ENCODE data around the gene CPXM1.
"Not testable (repeated sequence)": the region's sequence is repeated elsewhere in the genome, so short reads cannot be mapped to it uniquely, and the experiment has no call there.

CPXM1 gene

DNA sequence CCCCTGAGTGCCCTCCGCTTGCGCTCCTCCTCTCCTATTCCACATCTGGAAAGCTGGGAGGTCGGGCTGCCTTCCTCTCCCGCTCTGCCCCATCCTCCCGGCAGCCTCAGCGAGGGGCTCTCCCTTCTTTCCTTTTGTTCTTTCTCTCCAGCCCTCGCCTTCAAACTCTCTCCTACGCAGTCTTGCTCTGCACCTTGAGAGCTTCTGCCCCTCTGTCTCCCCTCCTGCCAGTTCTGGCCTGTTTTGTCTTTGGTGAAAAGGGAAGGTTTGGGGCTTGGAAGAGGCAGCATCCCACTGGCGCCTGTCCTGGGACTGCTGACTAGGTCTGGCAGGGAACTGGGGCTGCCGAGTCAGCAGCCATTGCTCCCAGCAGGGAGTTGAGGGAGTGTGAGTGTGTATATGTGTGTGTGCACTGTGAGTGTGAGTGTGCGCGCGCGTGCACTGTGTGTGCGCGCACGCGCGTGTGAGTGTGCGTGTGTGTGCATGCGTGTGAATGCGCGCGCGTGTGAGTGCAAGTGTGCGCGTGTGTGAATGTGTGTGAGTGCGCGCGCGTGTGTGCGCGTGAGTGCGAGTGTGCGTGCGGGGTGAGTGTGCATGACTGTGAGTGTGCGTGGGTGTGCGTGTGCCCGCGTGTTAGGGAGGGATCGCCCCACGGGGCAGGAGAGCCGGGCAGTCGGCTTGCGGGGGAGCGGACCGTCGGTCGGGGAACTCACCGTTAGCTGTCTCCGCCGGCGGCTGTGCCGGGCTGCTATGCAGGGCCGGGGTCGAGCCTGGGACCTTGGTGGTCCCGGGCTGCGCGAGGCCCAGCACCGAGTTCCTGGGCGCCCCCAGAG lies 523 bp downstream of the CPXM1 start:
- DNase-seq, result no peak

GRCh38 chr20:2799271-2799670 lies 1.2 kb downstream of the CPXM1 start:
- DNase-seq, result no peak

- no peak for DNase-seq
Measured at GRCh38 chr20:2798814-2799213, 1.6 kb downstream of the CPXM1 start.

GRCh38 chr20:2798095-2798805 lies 2.2 kb downstream of the CPXM1 start:
- DNase-seq, result no peak

- no peak for DNase-seq
Measured at GRCh38 chr20:2797136-2797983, 3.1 kb downstream of the CPXM1 start.

GRCh38 chr20:2796011-2796660 lies 4.3 kb downstream of the CPXM1 start:
- no peak for DNase-seq

DNA sequence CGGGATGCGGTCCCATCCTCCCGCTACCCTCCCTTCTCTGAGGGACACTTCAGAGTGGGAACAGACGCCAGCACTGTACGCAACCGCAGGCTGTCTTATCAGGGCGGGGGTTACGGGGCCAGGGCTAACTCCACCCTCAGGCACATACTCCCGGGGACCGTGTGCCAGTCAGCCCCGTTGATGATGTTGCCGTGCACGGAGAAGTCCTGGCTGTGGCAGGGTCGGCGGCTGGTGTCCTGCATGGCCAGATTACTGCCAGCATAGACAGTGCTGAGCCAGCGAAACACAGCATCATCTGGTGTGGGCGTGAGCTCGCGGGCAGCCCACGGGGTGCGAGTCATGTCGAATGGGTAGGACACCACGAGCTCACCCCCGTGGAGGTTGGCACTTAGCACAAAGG lies 5.0 kb downstream of the CPXM1 start:
- DNase-seq, result no peak

DNA sequence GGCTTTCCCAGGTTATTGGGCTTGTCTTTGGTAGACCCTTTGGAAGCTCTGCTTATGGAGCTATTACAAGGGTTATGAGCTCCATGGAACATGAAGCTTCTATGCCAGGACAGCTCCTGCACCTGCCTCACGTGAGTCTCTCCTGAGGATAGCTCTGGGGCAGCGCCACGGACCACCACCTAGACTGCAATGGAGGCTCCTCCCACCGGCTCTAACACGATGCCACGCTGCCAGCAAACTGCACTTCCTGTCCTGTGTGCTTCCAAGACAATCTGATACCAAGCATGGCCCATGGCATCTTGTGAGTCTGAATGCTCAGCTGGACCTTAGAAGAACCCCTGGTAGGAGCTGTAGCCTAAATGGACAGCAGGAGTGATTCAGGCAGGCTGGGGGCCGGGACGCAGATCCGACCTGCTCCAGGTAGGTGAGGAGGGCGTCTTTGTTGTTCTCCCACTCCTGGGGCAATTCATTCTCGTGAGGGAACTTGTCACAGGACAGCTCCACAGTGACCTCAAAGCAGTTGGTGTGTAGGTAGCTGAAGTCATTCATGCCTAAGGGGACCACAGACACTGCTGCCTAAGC lies 5.5 kb downstream of the CPXM1 start:
- no peak for DNase-seq

- no peak for DNase-seq
Measured at GRCh38 chr20:2794202-2794748, 6.2 kb downstream of the CPXM1 start.

GRCh38 chr20:2793471-2793870 lies 7.0 kb downstream of the CPXM1 start:
- DNase-seq, result no peak

DNA sequence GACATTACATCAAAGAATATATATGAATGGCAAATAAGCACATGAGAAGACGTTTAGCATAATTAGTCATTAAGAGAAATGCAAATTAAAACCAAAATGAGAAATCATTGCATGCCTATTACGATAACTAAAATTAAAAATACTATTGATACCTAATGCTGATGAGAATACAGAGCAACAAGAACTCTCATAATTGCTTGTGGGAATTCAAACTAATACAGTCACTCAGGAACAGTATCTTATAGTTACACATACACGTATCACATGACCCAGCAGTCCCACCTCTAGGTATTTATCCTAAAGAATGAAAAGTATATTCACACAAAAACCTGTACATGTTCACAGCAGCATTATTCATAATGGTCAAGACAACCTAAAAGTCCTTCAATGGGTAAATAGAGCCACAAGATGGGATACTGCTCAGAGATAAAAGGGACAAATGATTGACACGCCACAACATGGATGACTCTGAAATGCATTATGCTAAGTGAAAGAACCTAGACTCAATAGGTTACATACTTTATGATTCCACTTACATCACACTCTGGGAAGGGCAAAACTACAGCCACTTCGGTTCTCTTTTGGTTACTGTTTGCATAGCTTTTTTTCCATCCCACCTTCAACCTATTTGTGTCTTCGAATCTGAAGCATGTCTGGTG lies 16.4 kb downstream of the CPXM1 start:
- no peak for DNase-seq

- no peak for DNase-seq
Measured at GRCh38 chr20:2780948-2781347, 19.5 kb downstream of the CPXM1 start.

- DNase-seq, result no peak
Measured at GRCh38 chr20:2778602-2779321, 21.7 kb downstream of the CPXM1 start.

GRCh38 chr20:2775139-2775538 lies 25.3 kb downstream of the CPXM1 start:
- no peak for DNase-seq

DNA sequence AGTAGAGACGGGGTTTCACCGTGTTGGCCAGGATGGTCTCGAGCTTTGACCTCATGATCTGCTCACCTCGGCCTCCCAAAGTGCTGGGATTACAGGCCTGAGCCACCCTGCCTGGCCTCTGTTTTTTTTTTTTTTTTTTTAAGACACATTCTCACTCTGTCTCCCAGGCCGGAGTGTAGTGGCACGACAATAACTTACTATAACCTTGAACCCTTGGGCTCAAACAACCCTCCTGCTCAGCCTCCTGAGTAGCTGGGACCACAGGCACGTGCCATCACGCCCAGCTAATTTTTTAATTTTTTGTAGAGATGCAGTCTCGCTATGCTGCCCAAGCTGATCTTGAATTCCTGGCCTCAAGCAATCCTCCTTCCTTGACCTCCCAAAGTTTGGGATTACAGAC lies 26.6 kb downstream of the CPXM1 start:
- DNase-seq, result no peak

- no peak for DNase-seq
Measured at GRCh38 chr20:2771631-2772080, 28.8 kb downstream of the CPXM1 start.

- DNase-seq, result not testable (repeated sequence)
Measured at GRCh38 chr20:2770091-2770490, 30.3 kb downstream of the CPXM1 start.

- no peak for DNase-seq
Measured at GRCh38 chr20:2768632-2769015, 31.8 kb downstream of the CPXM1 start.

DNA sequence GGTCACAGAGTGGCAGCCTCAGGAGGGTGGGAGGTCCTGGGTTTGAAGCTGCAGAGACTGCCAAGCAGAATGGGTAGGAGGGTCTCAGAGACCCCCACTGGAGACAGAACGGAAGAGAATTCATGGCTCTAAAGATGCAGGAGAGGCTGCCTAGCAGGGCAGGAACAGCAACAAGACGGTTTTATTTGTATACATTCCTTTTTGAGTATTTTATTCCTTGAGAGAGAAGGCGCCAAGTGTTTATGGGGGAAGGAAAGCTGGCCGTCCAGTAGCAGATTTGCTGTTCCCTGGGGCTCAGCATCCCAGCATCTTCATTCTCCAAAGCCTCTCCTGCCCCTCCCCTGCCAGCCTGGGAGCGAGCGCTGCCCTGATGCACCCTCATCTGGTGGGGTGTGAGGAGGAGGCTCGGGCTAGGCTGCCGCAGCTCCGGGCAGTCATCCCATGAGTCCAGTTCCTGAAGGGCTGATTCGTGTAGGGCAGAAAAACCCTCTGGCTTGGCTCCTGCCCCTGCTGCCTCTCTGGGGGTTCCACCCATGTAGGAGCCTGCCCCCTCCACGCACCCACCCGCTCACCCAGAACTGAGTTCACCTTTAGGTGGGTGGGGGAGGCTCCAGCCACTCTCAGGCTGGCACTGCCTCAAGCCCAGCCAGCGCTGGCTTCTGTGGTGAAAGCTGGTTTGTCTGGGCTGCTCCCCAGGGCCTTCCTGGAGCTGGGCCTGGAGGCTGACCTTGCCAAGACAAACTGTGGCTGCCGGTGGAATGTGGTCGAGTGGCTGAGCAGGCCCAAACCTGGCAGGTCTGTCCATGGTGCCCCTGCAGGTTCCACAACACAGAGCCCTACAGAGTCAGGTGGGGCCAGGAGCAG lies 32.4 kb downstream of the CPXM1 start:
- no peak for DNase-seq

GRCh38 chr20:2763186-2763585 lies 37.2 kb downstream of the CPXM1 start:
- no peak for DNase-seq

Data from CD4-positive, alpha-beta T cell treated with Interleukin-4 for 4 hours (primary cell).